ENCODE measurements around the gene ADARB2.
"Not testable (repeated sequence)": the region's sequence is repeated elsewhere in the genome, so short reads cannot be mapped to it uniquely, and the experiment has no call there.

The ADARB2 gene

GRCh38 chr10:1737222-1738061 is at the start of gene ADARB2:
Gene ADARB2, minus strand, starts transcription at chr10:1737525.
- FAIRE-seq: no peak

GRCh38 chr10:1785835-1786234 is 48.5 kb upstream of the ADARB2 start:
- no peak for FAIRE-seq

- no peak for FAIRE-seq
These were observed 45.5 kb upstream of the ADARB2 start for GRCh38 chr10:1782841-1783240.

GRCh38 chr10:1779796-1780195 is 42.5 kb upstream of the ADARB2 start:
- FAIRE-seq: no peak

- no peak for FAIRE-seq
These were observed 41.1 kb upstream of the ADARB2 start for GRCh38 chr10:1778375-1778969.

- FAIRE-seq: no peak
These were observed 38.9 kb upstream of the ADARB2 start for GRCh38 chr10:1776127-1776662.

- FAIRE-seq: no peak
These were observed 37.5 kb upstream of the ADARB2 start for GRCh38 chr10:1774796-1775195.

- FAIRE-seq: not testable (repeated sequence)
These were observed 35.9 kb upstream of the ADARB2 start for GRCh38 chr10:1773204-1773603.

- no peak for FAIRE-seq
These were observed 28.7 kb upstream of the ADARB2 start for GRCh38 chr10:1766049-1766448.

GRCh38 chr10:1762076-1762475 is 24.8 kb upstream of the ADARB2 start:
- FAIRE-seq: no peak

- no peak for FAIRE-seq
These were observed 17.3 kb upstream of the ADARB2 start for GRCh38 chr10:1754506-1755153.

GRCh38 chr10:1752153-1752552 is 14.8 kb upstream of the ADARB2 start:
- no peak for FAIRE-seq

- FAIRE-seq: no peak
These were observed 10.3 kb upstream of the ADARB2 start for GRCh38 chr10:1747590-1748157.

GRCh38 chr10:1746796-1747195 is 9.5 kb upstream of the ADARB2 start:
- no peak for FAIRE-seq

GRCh38 chr10:1745780-1746456 is 8.6 kb upstream of the ADARB2 start:
- no peak for FAIRE-seq

- no peak for FAIRE-seq
These were observed 7.2 kb upstream of the ADARB2 start for GRCh38 chr10:1744524-1744923.

GRCh38 chr10:1743141-1743540 is 5.8 kb upstream of the ADARB2 start:
- no peak for FAIRE-seq

- no peak for FAIRE-seq
These were observed 4.1 kb upstream of the ADARB2 start for GRCh38 chr10:1741450-1741849.

- FAIRE-seq: no peak
These were observed 2.4 kb upstream of the ADARB2 start for GRCh38 chr10:1739751-1740150.

GRCh38 chr10:1738950-1739349 is 1.6 kb upstream of the ADARB2 start:
- no peak for FAIRE-seq

- FAIRE-seq: no peak
These were observed 428 bp downstream of the ADARB2 start for GRCh38 chr10:1736972-1737221.

GRCh38 chr10:1736144-1736971 is 967 bp downstream of the ADARB2 start:
- FAIRE-seq: no peak
